Activated CD4-positive, alpha-beta memory T cell treated with anti-CD3 and anti-CD28 coated beads, Interleukin-2, amount 10 ng/mL, durations not matched to agents 7 days and 5 days (primary cell): ENCODE measurements around the gene APLNR. TPM values are rescaled to one million over a fixed set of nuclear protein-coding genes. Genes with fewer than 3 reads are reported as not detected.

Experiments
- CTCF ChIA-PET: fragments of 350-600 bp; sonication (Branson Sonifier 250); formaldehyde crosslinking; loops from one replicate; lab custom pipeline; 2021; ENCODE audit warnings: antibody characterized with exemption, inconsistent platforms; lab: Charles Lee
- POLR2A ChIA-PET: fragments of 350-600 bp; sonication (Branson Sonifier 250); formaldehyde crosslinking; loops from one replicate; lab custom pipeline; 2021; ENCODE audit warnings: antibody characterized with exemption; lab: Charles Lee
- DNase-seq: peaks from one replicate; pipeline ENCODE4 v3.0.0-alpha.2; 2020
- H3K27ac Mint-ChIP-seq: one replicate; pipeline ENCODE4 v1.8.0; 2021; ENCODE audit warnings: mild to moderate bottlenecking, mixed read lengths
- H3K27me3 Mint-ChIP-seq: one replicate; pipeline ENCODE4 v1.8.0; 2021; ENCODE audit warnings: mixed read lengths
- H3K36me3 Mint-ChIP-seq: one replicate; pipeline ENCODE4 v1.8.0; 2021; ENCODE audit warnings: low read depth, mixed read lengths
- H3K4me1 Mint-ChIP-seq: one replicate; pipeline ENCODE4 v1.8.0; 2021; ENCODE audit warnings: mixed read lengths
- H3K4me3 Mint-ChIP-seq: one replicate; pipeline ENCODE4 v1.8.0; 2021; ENCODE audit warnings: mild to moderate bottlenecking, mixed read lengths
- H3K9me3 Mint-ChIP-seq: one replicate; pipeline ENCODE4 v1.8.0; 2021; ENCODE audit warnings: mixed read lengths
- total RNA-seq, 2 experiments: library from RNA; stranded (reverse); gene quantifications; one replicate each; pipeline ENCODE4 v1.2.3, GENCODE V29; 2021

The APLNR gene
- total RNA-seq, 2 experiments from 2014 or later, result not detected

GRCh38 chr11:57224128-57224527 is 12.9 kb downstream of the APLNR start:
- no peaks in the 10 kb centered on the region for H3K36me3 Mint-ChIP-seq
- no peaks in the 10 kb centered on the region for H3K27me3 Mint-ChIP-seq
- no peak for DNase-seq
- CTCF ChIA-PET, result interaction anchor here (1.1 kb wide), 1 partner anchor 26 kb away, joined by 3 read pairs; no protein-coding TSS in a partner anchor
- POLR2A ChIA-PET, result no interaction called here
- no peaks in the 10 kb centered on the region for H3K9me3 Mint-ChIP-seq
- no peak overlapping the region for H3K4me3 Mint-ChIP-seq
- no peak overlapping the region for H3K27ac Mint-ChIP-seq
- H3K4me1 Mint-ChIP-seq, result no peaks in the 10 kb centered on the region

- Mint-ChIP-seq H3K4me3 (no peak overlapping the region), H3K27me3 (no peaks in the 10 kb centered on the region), H3K27ac (no peak overlapping the region), H3K36me3 (no peaks in the 10 kb centered on the region), H3K4me1 (no peaks in the 10 kb centered on the region), H3K9me3 (no peaks in the 10 kb centered on the region)
- CTCF ChIA-PET, result interaction anchor here (1.1 kb wide), 1 partner anchor 26 kb away, joined by 3 read pairs; no protein-coding TSS in a partner anchor
- no peak for DNase-seq
- POLR2A ChIA-PET, result no interaction called here
Observed at GRCh38 chr11:57223601-57224000, 13.4 kb downstream of the APLNR start.

- no peaks in the 10 kb centered on the region for H3K27me3 Mint-ChIP-seq
- H3K36me3 Mint-ChIP-seq, result no peaks in the 10 kb centered on the region
- ChIA-PET POLR2A (no interaction called here), CTCF (no interaction called here)
- H3K9me3 Mint-ChIP-seq, result no peaks in the 10 kb centered on the region
- H3K27ac Mint-ChIP-seq, result no peak overlapping the region
- DNase-seq, result no peak
- no peaks in the 10 kb centered on the region for H3K4me1 Mint-ChIP-seq
- no peak overlapping the region for H3K4me3 Mint-ChIP-seq
Observed at GRCh38 chr11:57222239-57222638, 14.8 kb downstream of the APLNR start.

- ChIA-PET POLR2A (no interaction called here), CTCF (no interaction called here)
- H3K4me1 Mint-ChIP-seq, result no peaks in the 10 kb centered on the region
- H3K27ac Mint-ChIP-seq, result no peak overlapping the region
- no peak overlapping the region for H3K4me3 Mint-ChIP-seq
- no peaks in the 10 kb centered on the region for H3K36me3 Mint-ChIP-seq
- H3K9me3 Mint-ChIP-seq, result no peaks in the 10 kb centered on the region
- no peak for DNase-seq
- no peaks in the 10 kb centered on the region for H3K27me3 Mint-ChIP-seq
Observed at GRCh38 chr11:57219021-57219627, 17.9 kb downstream of the APLNR start.

GRCh38 chr11:57217053-57217452 is 20.0 kb downstream of the APLNR start:
- Mint-ChIP-seq H3K4me3 (no peak overlapping the region), H3K9me3 (no peaks in the 10 kb centered on the region), H3K27ac (no peak overlapping the region), H3K27me3 (no peaks in the 10 kb centered on the region), H3K36me3 (no peaks in the 10 kb centered on the region), H3K4me1 (no peaks in the 10 kb centered on the region)
- ChIA-PET POLR2A (no interaction called here), CTCF (no interaction called here)
- DNase-seq, result no peak

- POLR2A ChIA-PET, result no interaction called here
Observed at GRCh38 chr11:57216463-57216862, 20.6 kb downstream of the APLNR start.

GRCh38 chr11:57214494-57214893 is 22.6 kb downstream of the APLNR start:
- Mint-ChIP-seq H3K4me3 (no peak overlapping the region), H3K4me1 (no peaks in the 10 kb centered on the region), H3K9me3 (no peaks in the 10 kb centered on the region), H3K27me3 (no peaks in the 10 kb centered on the region), H3K27ac (no peak overlapping the region), H3K36me3 (no peaks in the 10 kb centered on the region)
- DNase-seq, result no peak
- CTCF ChIA-PET, result no interaction called here
- POLR2A ChIA-PET, result no interaction called here

More at GRCh38 chr11:57216463-57216862, 20.6 kb downstream of the APLNR start:
- CTCF ChIA-PET, result no interaction called here
- Mint-ChIP-seq H3K4me3 (no peak overlapping the region), H3K27ac (no peak overlapping the region), H3K36me3 (no peaks in the 10 kb centered on the region), H3K9me3 (no peaks in the 10 kb centered on the region), H3K4me1 (no peaks in the 10 kb centered on the region), H3K27me3 (no peaks in the 10 kb centered on the region)
- no peak for DNase-seq

GRCh38 chr11:57214098-57214417 is 23.0 kb downstream of the APLNR start:
- Mint-ChIP-seq H3K27me3 (no peaks in the 10 kb centered on the region), H3K9me3 (no peaks in the 10 kb centered on the region), H3K36me3 (no peaks in the 10 kb centered on the region), H3K4me1 (no peaks in the 10 kb centered on the region), H3K4me3 (no peak overlapping the region), H3K27ac (no peak overlapping the region)
- CTCF ChIA-PET, result no interaction called here
- no peak for DNase-seq
- POLR2A ChIA-PET, result no interaction called here

GRCh38 chr11:57213342-57214097 is 23.5 kb downstream of the APLNR start:
- H3K4me1 Mint-ChIP-seq, result no peaks in the 10 kb centered on the region
- ChIA-PET CTCF (no interaction called here), POLR2A (no interaction called here)
- no peaks in the 10 kb centered on the region for H3K9me3 Mint-ChIP-seq
- H3K4me3 Mint-ChIP-seq, result no peak overlapping the region
- H3K27ac Mint-ChIP-seq, result no peak overlapping the region
- H3K36me3 Mint-ChIP-seq, result no peaks in the 10 kb centered on the region
- no peaks in the 10 kb centered on the region for H3K27me3 Mint-ChIP-seq
- no peak for DNase-seq

GRCh38 chr11:57210781-57211180 is 26.3 kb downstream of the APLNR start:
- DNase-seq, result no peak
- Mint-ChIP-seq H3K4me3 (no peak overlapping the region), H3K4me1 (no peaks in the 10 kb centered on the region), H3K36me3 (no peaks in the 10 kb centered on the region), H3K27ac (no peak overlapping the region), H3K9me3 (no peaks in the 10 kb centered on the region), H3K27me3 (no peaks in the 10 kb centered on the region)
- ChIA-PET CTCF (no interaction called here), POLR2A (no interaction called here)

GRCh38 chr11:57207168-57207567 is 29.9 kb downstream of the APLNR start:
- ChIA-PET CTCF (interaction anchor here (0.9 kb wide), 1 partner anchor 42 kb away, joined by 3 read pairs; no protein-coding TSS in a partner anchor), POLR2A (no interaction called here)
- H3K4me1 Mint-ChIP-seq, result no peaks in the 10 kb centered on the region

GRCh38 chr11:57205041-57205641 is 31.9 kb downstream of the APLNR start:
- Mint-ChIP-seq H3K27ac (no peak overlapping the region), H3K36me3 (no peaks in the 10 kb centered on the region), H3K27me3 (no peaks in the 10 kb centered on the region), H3K4me3 (no peak overlapping the region), H3K9me3 (no peaks in the 10 kb centered on the region), H3K4me1 (no peaks in the 10 kb centered on the region)
- CTCF ChIA-PET, result no interaction called here
- POLR2A ChIA-PET, result no interaction called here
- no peak for DNase-seq

More at GRCh38 chr11:57207168-57207567, 29.9 kb downstream of the APLNR start:
- Mint-ChIP-seq H3K9me3 (no peaks in the 10 kb centered on the region), H3K4me3 (no peak overlapping the region), H3K36me3 (no peaks in the 10 kb centered on the region), H3K27me3 (no peaks in the 10 kb centered on the region), H3K27ac (no peak overlapping the region)
- DNase-seq, result no peak

GRCh38 chr11:57203882-57204480 is 33.1 kb downstream of the APLNR start:
- Mint-ChIP-seq H3K27ac (no peak overlapping the region), H3K4me1 (no peaks in the 10 kb centered on the region), H3K4me3 (no peak overlapping the region), H3K36me3 (no peaks in the 10 kb centered on the region), H3K9me3 (no peaks in the 10 kb centered on the region), H3K27me3 (no peaks in the 10 kb centered on the region)
- CTCF ChIA-PET, result interaction anchor here (0.9 kb wide), 1 partner anchor 46 kb away, joined by 4 read pairs; no protein-coding TSS in a partner anchor
- POLR2A ChIA-PET, result no interaction called here
- DNase-seq, result no peak
